ENCODE data around the gene TTR.

Gene TTR

DNA sequence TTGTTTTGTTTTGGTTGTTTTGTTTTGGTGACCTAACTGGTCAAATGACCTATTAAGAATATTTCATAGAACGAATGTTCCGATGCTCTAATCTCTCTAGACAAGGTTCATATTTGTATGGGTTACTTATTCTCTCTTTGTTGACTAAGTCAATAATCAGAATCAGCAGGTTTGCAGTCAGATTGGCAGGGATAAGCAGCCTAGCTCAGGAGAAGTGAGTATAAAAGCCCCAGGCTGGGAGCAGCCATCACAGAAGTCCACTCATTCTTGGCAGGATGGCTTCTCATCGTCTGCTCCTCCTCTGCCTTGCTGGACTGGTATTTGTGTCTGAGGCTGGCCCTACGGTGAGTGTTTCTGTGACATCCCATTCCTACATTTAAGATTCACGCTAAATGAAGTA lies at the start of gene TTR:
Gene TTR, plus strand, starts transcription at position 250 of the 400 bp plus-strand sequence. Its CDS starts 26 bp downstream, at position 276.
- TF ChIP-seq POLR2A (IDR thresholded peaks at IDR 0.05; ENCODE audit: low read depth, low read length), result no peak
- FAIRE-seq (no peak), DNase-seq (ENCODE audit: insufficient read length, low spot score) (no peak)

DNA sequence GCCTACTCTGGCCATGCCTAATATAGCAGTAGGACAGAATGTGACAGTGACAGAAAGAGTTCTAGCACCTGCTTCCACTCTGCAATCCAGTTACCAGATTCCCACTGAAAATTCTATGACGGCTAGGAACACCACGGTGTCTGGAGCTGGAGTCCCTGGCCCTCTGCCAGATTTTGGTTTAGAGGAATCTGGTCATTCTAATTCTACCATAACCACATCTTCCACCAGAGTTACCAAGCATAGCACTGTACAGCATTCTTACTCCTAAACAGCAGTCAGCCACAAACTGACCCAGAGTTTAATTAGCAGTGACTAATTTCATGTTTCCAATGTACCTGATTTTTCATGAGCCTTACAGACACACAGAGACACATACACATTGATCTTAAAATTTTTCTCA lies 45.2 kb upstream of the TTR start:
- DNase-seq (ENCODE audit: insufficient read length, low spot score), result no peak
- FAIRE-seq, result no peak
- no peak for TF ChIP-seq POLR2A (IDR thresholded peaks at IDR 0.05; ENCODE audit: low read depth, low read length)

DNA sequence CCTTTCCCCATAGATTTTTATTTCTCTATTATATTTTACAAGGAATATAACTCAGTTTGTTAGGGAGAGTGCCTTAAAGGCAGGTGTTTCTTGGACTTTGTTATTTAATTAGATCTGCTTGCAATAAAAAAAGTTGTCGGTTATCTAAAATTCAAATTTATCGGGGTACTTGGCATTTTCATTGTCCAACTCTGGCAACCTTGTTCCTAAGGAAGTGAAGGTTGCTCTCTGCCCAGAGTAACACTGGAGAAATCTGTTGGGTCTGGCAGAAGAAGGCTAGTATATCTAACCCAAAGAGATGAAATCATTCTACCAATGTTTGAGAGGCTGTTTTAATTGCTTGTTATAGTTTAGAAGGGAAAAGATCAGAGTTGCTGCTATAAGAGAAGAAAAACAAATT lies 42.8 kb upstream of the TTR start:
- no peak for TF ChIP-seq POLR2A (IDR thresholded peaks at IDR 0.05; ENCODE audit: low read depth, low read length)
- FAIRE-seq (no peak), DNase-seq (ENCODE audit: insufficient read length, low spot score) (no peak)

DNA sequence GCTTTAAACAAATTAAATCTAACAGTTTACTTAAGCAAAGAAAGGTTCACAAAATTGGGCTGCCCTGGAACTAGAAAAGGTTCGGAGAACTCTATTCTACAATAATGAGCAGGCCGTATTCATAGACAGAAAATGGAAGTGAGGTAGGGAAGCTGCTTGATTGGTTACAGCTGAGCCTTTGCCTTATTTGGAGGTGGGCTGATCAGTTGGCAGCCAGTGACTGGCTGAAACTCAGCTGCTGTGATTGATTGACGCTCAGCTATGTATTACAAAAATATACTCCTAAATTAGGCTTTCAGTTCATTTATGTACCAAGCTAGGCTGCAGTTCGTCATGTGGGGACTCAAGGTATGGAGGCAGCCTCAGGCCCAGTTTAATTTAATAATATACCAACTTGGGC lies 42.3 kb upstream of the TTR start:
- no peak for DNase-seq (ENCODE audit: insufficient read length, low spot score)
- FAIRE-seq, result no peak
- no peak for TF ChIP-seq POLR2A (IDR thresholded peaks at IDR 0.05; ENCODE audit: low read depth, low read length)

DNA sequence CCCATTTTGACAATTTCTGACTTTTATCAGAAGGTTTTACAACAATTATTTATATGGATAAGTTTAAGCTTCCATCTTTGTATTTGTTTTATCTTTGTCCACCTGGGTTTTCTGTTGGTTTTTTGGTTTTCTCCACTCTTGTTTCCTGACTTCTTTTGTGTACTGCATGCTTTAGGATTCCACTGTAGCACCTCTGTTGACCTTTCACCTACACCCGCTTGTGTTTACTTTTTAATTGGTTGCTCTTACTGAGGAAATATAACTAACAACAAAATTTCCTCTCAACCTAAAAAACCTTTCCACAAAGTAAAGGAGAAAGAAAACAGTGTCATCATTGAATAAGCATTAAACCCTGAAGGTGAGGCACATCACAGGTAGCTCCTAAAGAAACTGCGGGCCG lies 39.8 kb upstream of the TTR start:
- DNase-seq (ENCODE audit: insufficient read length, low spot score) (no peak), FAIRE-seq (no peak)
- no peak for TF ChIP-seq POLR2A (IDR thresholded peaks at IDR 0.05; ENCODE audit: low read depth, low read length)

DNA sequence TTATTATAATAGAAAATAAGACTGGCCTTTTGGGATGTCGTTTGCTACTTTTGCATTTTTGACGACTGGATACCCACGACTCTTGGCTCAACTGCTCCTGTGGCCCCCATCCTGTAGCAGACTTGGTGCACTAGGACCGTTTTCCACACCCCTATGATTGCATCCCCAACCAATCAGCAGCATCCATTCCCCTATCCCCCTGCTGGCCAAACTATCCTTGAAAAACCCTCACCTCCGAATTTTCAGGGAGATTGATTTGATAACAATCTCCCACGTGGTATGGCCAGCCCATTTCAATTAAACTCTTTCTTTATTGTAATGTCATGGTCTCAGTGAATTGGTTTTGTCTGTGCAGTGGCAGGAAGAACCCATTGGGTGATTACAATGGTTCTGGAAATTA lies 37.9 kb upstream of the TTR start:
- no peak for FAIRE-seq
- TF ChIP-seq POLR2A (IDR thresholded peaks at IDR 0.05; ENCODE audit: low read depth, low read length), result no peak
- DNase-seq (ENCODE audit: insufficient read length, low spot score), result no peak

DNA sequence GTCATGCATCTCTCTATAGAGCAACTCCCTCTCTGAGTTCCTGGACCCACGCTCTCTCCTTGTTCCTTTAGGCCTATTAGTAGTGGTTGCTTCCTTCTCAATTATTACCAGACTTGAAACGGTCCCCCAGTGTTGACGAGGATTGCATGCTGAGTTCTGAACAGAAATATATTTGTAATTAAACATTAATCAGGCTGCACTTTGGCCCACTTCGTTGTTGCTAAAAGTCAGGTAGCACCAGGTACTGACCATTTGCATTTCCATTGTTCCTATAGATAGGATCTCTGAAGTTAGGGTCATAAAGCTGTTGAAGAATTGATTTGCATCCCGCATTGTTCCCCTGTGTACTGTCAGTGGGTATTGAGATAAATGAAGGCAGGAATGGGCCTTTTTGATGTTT lies 36.9 kb upstream of the TTR start:
- no peak for TF ChIP-seq POLR2A (IDR thresholded peaks at IDR 0.05; ENCODE audit: low read depth, low read length)
- FAIRE-seq, result no peak

DNA sequence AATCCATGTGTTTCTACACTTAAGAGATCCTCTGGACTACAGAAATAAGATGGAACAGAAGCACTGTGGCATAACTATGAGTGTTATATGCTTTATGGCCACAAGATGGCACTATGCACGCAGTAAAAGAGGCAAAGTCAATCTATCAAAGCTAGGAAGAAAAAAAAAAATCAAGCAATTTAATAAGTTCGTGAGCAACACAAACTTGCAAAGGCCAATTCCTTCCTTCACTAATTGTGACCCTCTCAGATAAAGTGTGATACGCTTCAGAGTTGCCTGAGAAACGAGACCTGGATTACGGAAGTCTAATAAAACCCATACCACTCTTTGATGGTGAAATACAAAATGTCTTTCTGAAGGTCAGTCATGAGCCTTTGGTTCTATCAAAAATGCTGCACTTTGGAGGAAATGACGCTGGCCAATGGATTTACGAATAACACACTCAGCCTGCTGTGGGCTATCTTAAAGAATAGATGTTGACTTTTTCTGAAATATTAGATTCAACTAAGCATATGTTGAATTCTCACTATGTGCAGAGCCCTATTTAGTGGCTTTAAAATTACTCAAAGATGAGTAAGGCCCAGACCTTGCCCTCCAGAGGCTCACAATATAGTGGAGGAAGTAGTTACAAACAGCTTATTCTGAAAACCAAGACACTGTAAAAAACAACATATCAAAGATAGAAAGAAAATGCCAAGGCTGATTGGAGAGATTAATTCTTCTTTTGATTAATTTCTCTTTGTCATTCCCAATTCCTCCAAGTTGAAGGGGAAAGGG lies 35.5 kb upstream of the TTR start:
- peak; percentile 89 for FAIRE-seq
- TF ChIP-seq POLR2A (IDR thresholded peaks at IDR 0.05; ENCODE audit: low read depth, low read length), result no peak

More for the DNA sequence above, 36.9 kb upstream of the TTR start:
- no peak for DNase-seq (ENCODE audit: insufficient read length, low spot score)

DNA sequence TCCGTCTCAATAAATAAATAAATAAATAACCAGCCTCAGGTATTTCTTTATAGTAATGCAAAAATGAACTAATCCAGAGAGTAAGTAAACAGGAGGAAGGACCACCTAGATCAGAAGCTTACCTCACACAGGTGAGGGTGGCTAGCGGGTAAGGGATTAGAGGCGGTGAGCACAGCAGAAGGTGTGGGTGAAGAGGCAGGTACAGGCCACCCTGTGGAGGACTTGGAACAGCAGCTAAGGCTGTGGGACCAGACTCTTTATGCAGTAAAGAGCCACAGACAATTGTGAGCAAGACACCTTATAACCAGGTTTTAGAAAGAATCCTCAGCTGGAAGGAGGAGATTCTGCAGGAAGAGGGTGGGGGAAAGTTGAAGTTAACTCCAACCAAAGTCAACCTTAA lies 34.2 kb upstream of the TTR start:
- FAIRE-seq, result no peak
- no peak for DNase-seq (ENCODE audit: insufficient read length, low spot score)
- no peak for TF ChIP-seq POLR2A (IDR thresholded peaks at IDR 0.05; ENCODE audit: low read depth, low read length)

More for the DNA sequence above, 35.5 kb upstream of the TTR start:
- peak; percentile 8 for DNase-seq (ENCODE audit: insufficient read length, low spot score)

DNA sequence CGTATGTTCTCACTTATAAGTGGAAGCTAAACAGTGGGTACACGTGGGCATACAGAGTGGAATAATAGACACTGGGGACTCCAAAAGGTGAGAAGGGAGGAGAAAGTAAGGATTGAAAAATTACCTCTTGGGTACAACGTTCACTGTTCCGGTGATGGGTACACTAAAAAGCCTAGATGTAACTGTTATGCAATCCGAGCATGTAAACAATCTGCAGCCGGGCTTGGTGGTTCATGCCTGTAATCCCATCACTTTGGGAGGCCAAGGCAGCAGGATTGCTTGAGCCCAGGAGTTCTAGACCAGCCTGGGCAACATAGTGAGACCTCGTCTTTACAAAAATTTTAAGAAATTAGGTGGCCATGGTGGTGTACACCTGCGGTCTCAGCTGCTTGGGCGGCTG lies 33.1 kb upstream of the TTR start:
- FAIRE-seq (no peak), DNase-seq (ENCODE audit: insufficient read length, low spot score) (no peak)
- TF ChIP-seq POLR2A (IDR thresholded peaks at IDR 0.05; ENCODE audit: low read depth, low read length), result no peak

DNA sequence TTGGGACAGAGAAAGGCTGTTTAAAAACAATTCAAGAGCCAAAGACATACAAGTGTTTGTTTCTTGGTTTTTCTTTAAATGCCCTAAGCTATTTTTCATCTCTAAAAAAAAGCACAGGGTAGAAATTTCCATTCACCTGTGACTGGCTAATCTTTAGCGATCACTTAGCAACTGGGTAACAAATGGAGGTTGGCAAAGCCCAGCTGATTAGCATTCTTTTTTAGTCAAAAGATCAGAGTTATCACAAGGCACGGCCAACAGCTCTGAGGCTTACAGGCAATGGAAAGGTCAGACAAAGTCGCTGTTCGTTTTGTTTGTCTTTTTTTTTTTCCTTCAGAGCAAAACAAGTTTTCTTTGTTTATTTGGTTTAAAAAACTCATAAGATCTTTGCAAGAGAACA lies 29.0 kb upstream of the TTR start:
- FAIRE-seq (no peak), DNase-seq (ENCODE audit: insufficient read length, low spot score) (no peak)
- no peak for TF ChIP-seq POLR2A (IDR thresholded peaks at IDR 0.05; ENCODE audit: low read depth, low read length)

DNA sequence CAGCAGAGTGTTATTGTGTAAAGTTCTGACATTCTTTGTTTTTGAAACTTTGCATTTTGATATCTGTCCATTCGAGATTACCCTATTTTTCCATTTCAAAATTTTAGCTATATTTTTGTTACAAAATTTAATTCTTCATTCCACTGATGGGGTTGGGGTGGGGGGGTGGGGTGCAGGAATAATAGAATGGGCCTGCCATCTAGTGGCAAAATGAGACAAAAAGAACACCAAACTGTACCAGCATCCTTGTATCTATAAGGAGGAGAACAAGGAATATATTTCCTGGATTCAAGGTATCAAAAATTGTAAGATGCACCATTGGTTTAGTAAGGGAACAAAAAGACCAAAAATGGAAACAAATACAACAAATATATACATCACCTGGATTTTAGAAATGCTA lies 27.9 kb upstream of the TTR start:
- no peak for TF ChIP-seq POLR2A (IDR thresholded peaks at IDR 0.05; ENCODE audit: low read depth, low read length)
- no peak for DNase-seq (ENCODE audit: insufficient read length, low spot score)
- FAIRE-seq, result no peak

DNA sequence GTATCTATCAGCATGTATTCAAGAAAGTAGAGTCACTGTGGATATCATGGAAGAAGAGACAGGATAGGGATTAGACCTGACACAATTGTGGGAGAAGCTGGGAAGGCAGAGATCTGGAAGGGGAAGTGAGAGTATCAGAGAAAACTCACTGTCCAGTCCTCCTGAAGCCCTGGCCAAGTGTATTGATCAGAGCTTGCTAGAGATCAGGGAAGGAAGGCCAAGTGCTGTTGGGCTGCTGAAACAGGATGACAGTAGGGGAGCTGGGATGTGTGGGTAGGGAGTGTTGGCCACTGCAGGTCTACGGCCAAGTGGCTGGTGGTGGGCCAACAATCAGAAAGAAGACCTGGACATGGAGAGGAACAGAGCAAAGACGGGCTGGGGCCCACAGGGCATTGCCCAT lies 26.3 kb upstream of the TTR start:
- FAIRE-seq (no peak), DNase-seq (ENCODE audit: insufficient read length, low spot score) (no peak)
- TF ChIP-seq POLR2A (IDR thresholded peaks at IDR 0.05; ENCODE audit: low read depth, low read length), result no peak

DNA sequence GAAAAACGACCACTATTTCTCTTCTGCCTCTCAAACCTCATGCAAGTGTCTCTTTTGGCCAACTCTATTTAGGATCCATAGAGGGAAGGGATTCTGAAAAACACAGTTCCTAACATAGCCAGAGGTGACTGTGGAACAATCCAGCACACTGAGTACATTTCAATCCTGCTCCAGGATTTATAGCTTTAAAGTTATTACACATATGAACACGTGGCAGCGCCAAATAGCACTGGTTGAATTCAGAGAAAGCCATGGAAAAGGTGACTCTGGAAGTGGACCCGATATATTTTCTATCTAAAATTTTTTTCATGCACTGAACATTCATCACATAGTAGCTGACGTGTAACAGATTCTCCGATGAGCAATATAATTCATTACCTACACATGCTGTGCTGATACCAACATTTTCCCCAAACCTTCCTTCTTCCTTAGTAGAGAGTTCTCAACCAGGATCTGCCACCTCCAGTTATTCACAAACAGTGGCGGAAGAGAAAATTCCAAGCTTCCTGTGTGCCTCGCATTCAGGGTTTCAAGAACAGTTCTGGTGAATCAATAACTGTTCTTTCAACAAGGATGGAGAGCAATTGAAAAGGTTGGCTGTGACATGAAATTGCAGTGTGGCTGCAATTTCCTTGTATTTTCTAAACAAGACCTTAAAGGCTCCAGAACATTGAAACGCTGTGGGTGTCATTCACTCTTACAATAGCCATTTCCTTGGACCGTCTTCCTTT lies 25.7 kb upstream of the TTR start:
- TF ChIP-seq POLR2A (IDR thresholded peaks at IDR 0.05; ENCODE audit: low read depth, low read length), result no peak
- DNase-seq (ENCODE audit: insufficient read length, low spot score), result no peak
- FAIRE-seq, result no peak
